Endothelial cell (in vitro differentiated cells): ENCODE results near the gene C2orf80. TPM values are rescaled to one million over a fixed set of nuclear protein-coding genes. Genes with fewer than 3 reads are reported as not detected.

ENCODE experiments used
- DNase-seq: peaks from one replicate; pipeline ENCODE4 v3.0.0; 2021; ENCODE audit warnings: low spot score
- H3K27ac Mint-ChIP-seq: one replicate; pipeline ENCODE4 v1.8.0; 2021; ENCODE audit warnings: mixed read lengths, inconsistent platforms; ENCODE audit not compliant: unreplicated experiment
- H3K27me3 Mint-ChIP-seq: one replicate; pipeline ENCODE4 v1.8.0; 2021; ENCODE audit warnings: mild to moderate bottlenecking, moderate library complexity, mixed read lengths, inconsistent platforms; ENCODE audit not compliant: unreplicated experiment
- H3K36me3 Mint-ChIP-seq: one replicate; pipeline ENCODE4 v1.8.0; 2021; ENCODE audit warnings: mild to moderate bottlenecking, low read depth, mixed read lengths, inconsistent platforms; ENCODE audit not compliant: unreplicated experiment
- H3K4me1 Mint-ChIP-seq: one replicate; pipeline ENCODE4 v1.8.0; 2021; ENCODE audit warnings: mild to moderate bottlenecking, mixed read lengths, inconsistent platforms; ENCODE audit not compliant: unreplicated experiment
- H3K4me3 Mint-ChIP-seq: one replicate; pipeline ENCODE4 v1.8.0; 2021; ENCODE audit warnings: mild to moderate bottlenecking, mixed read lengths, inconsistent platforms; ENCODE audit not compliant: unreplicated experiment
- H3K9me3 Mint-ChIP-seq: one replicate; pipeline ENCODE4 v1.8.0; 2021; ENCODE audit warnings: mixed read lengths, inconsistent platforms; ENCODE audit not compliant: unreplicated experiment
- CTCF ChIP-seq: fragments of 200-600 bp; sonication (generic); IDR thresholded peaks from one replicate; pipeline ENCODE4 v1.5.0; 2021; ENCODE audit warnings: antibody characterized with exemption; ENCODE audit not compliant: unreplicated experiment
- total RNA-seq: library from RNA; stranded (reverse); fragmentation: NEBNext Ultra II Directional; extraction: Animal tissue kit (Norgen Biotek cat#: 25700); gene quantifications from one replicate; pipeline ENCODE4 v1.2.1, GENCODE V29; 2021; ENCODE audit not compliant: unreplicated experiment

The C2orf80 gene
- total RNA-seq, 1 donor from 2014 or later, result not detected

- no peak for DNase-seq
- H3K27me3 Mint-ChIP-seq, result peaks cover 2% of the 10 kb centered on the region
- no peak for TF ChIP-seq CTCF
- no peak overlapping the region for H3K4me3 Mint-ChIP-seq
- H3K4me1 Mint-ChIP-seq, result no peaks in the 10 kb centered on the region
- no peaks in the 10 kb centered on the region for H3K36me3 Mint-ChIP-seq
- H3K9me3 Mint-ChIP-seq, result no peaks in the 10 kb centered on the region
- H3K27ac Mint-ChIP-seq, result no peak overlapping the region
Measured at GRCh38 chr2:208164951-208165755, 24.7 kb downstream of the C2orf80 start.

DNA sequence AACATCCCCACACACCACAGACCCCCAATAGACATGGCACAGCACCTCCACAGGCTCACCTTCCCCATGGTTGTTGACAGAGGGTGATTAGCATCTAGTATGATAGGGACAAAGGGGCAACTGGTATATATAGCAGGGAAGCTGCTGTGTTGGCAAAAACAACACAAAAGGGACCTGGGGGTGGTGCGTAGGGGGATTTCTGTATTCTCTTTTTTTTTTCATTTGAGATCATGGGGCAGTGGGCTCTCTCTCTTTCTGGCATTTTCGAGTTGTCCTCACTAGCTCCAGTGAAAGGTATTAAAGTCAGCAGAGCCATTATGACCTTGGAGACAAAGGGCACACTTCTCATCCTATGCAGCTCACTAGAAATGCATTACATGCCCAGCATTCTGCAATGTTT lies 26.3 kb downstream of the C2orf80 start, which contains the start of gene CRYGA:
Gene CRYGA (minus strand): TSS at position 101 of the 400 bp plus-strand sequence. CDS start 33 bp downstream, at position 68.
- Mint-ChIP-seq H3K9me3 (no peaks in the 10 kb centered on the region), H3K36me3 (no peaks in the 10 kb centered on the region), H3K4me1 (no peaks in the 10 kb centered on the region), H3K27me3 (peaks cover 5% of the 10 kb centered on the region), H3K27ac (no peak within 1 kb of the TSS), H3K4me3 (no peak within 1 kb of the TSS)
- DNase-seq, result no peak
- no peak for TF ChIP-seq CTCF

GRCh38 chr2:208156439-208156838 lies 33.4 kb downstream of the C2orf80 start:
- Mint-ChIP-seq H3K4me1 (no peaks in the 10 kb centered on the region), H3K9me3 (no peaks in the 10 kb centered on the region), H3K27me3 (peaks cover 3% of the 10 kb centered on the region), H3K4me3 (no peak overlapping the region), H3K36me3 (no peaks in the 10 kb centered on the region), H3K27ac (no peak overlapping the region)
- no peak for TF ChIP-seq CTCF
- no peak for DNase-seq

DNA sequence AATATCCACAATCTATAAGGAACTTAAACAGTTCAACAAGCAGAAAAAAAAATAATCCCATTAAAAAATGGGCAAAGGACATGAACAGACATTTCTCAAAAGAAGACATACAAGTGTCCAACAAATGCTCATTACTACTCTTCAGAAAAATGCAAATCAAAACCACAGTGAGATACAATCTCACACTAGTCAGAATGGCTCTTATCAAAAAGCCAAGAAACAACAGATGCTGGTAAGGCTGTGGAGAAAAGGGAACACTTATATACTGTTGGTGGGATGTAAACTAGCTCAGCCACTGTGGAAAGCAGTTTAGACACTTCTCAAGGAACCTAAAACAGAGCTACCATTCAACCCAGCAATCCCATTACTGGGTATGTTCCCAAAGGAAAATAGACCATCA lies 36.7 kb downstream of the C2orf80 start:
- peaks cover 3% of the 10 kb centered on the region for H3K4me1 Mint-ChIP-seq
- no peak for TF ChIP-seq CTCF
- peaks cover 5% of the 10 kb centered on the region for H3K36me3 Mint-ChIP-seq
- H3K4me3 Mint-ChIP-seq, result no peak overlapping the region
- H3K27ac Mint-ChIP-seq, result no peak overlapping the region
- no peak for DNase-seq
- H3K9me3 Mint-ChIP-seq, result no peaks in the 10 kb centered on the region
- H3K27me3 Mint-ChIP-seq, result no peaks in the 10 kb centered on the region

- no peaks in the 10 kb centered on the region for H3K9me3 Mint-ChIP-seq
- peaks cover 5% of the 10 kb centered on the region for H3K36me3 Mint-ChIP-seq
- peaks cover 5% of the 10 kb centered on the region for H3K27me3 Mint-ChIP-seq
- H3K4me1 Mint-ChIP-seq, result peaks cover 7% of the 10 kb centered on the region
- no peak overlapping the region for H3K4me3 Mint-ChIP-seq
- DNase-seq, result no peak
- TF ChIP-seq CTCF, result no peak
- no peak overlapping the region for H3K27ac Mint-ChIP-seq
Measured at GRCh38 chr2:208150956-208151355, 38.9 kb downstream of the C2orf80 start.
